ENCODE measurements around the gene BRSK2. TPM values are rescaled to one million over a fixed set of nuclear protein-coding genes. Genes with fewer than 3 reads are reported as not detected.
A peak's percentile ranks its signal among the peaks of the same experiment; 100 is the strongest.
"Not testable (repeated sequence)": the region's sequence is repeated elsewhere in the genome, so short reads cannot be mapped to it uniquely, and the experiment has no call there.

The BRSK2 gene
- total and polyA plus RNA-seq, 12 donors: 0.13 to 2.3 (median 0.44) TPM; not detected in 1

- WGBS, 2 donors: 83 to 88% methylated on average over 28 of the region's 28 CpGs
- intact Hi-C loops (cut with DNase I): no loop called here
Measured at GRCh38 chr11:1346669-1347390, 42.9 kb upstream of the BRSK2 start.

GRCh38 chr11:1347411-1347999 lies 42.2 kb upstream of the BRSK2 start:
- WGBS, 2 donors: 92 to 94% methylated on average over 18 of the region's 18 CpGs
- DNase-seq; intact Hi-C loops (cut with DNase I): not testable (repeated sequence)

More at GRCh38 chr11:1346669-1347390, 42.9 kb upstream of the BRSK2 start:
- Histone ChIP-seq H3K9me3 (no peaks in the 10 kb centered on the region), H3K27me3 (peaks cover 0 to 18% (median 8%) of the 10 kb centered on the region in 7 donors), H3K27ac (no peak overlapping the region), H3K36me3 (no peaks in the 10 kb centered on the region), H3K4me3 (no peak overlapping the region), H3K4me1 (peaks cover 0 to 6% (median 0%) of the 10 kb centered on the region in 9 donors)
- no peak for TF ChIP-seq CTCF (IDR thresholded peaks at IDR 0.05)
- DNase-seq: no peak
- ATAC-seq: peak in 1 of 8 donors; percentile 7

GRCh38 chr11:1348146-1348795 lies 41.5 kb upstream of the BRSK2 start:
- Histone ChIP-seq H3K27me3 (peaks cover 0 to 20% (median 8%) of the 10 kb centered on the region in 7 donors), H3K27ac (no peak overlapping the region), H3K9me3 (no peaks in the 10 kb centered on the region), H3K4me1 (no peaks in the 10 kb centered on the region), H3K36me3 (no peaks in the 10 kb centered on the region), H3K4me3 (no peak overlapping the region)
- TF ChIP-seq CTCF (IDR thresholded peaks at IDR 0.05): no peak
- intact Hi-C loops (cut with DNase I): no loop called here
- WGBS, 2 donors: 88 to 90% methylated on average over 14 of the region's 14 CpGs
- DNase-seq: no peak
- ATAC-seq: no peak

More at GRCh38 chr11:1347411-1347999, 42.2 kb upstream of the BRSK2 start:
- not testable (repeated sequence) for H3K27ac ChIP-seq, H3K4me3 ChIP-seq, H3K9me3 ChIP-seq, H3K36me3 ChIP-seq, H3K4me1 ChIP-seq, ATAC-seq
- H3K27me3 ChIP-seq: peaks cover 0 to 18% (median 8%) of the 10 kb centered on the region in 7 donors

- DNase-seq: no peak
- Histone ChIP-seq H3K27me3 (peaks cover 0 to 26% (median 8%) of the 10 kb centered on the region in 7 donors), H3K4me1 (no peaks in the 10 kb centered on the region), H3K27ac (no peak overlapping the region), H3K9me3 (no peaks in the 10 kb centered on the region), H3K36me3 (no peaks in the 10 kb centered on the region), H3K4me3 (no peak overlapping the region)
- no peak for TF ChIP-seq CTCF (IDR thresholded peaks at IDR 0.05)
- 49 to 53% methylated on average over 25 of the region's 25 CpGs for WGBS, 2 donors
- intact Hi-C loops (cut with DNase I): no loop called here
- ATAC-seq: no peak
Measured at GRCh38 chr11:1348796-1349326, 40.9 kb upstream of the BRSK2 start.

Measured in heart right ventricle (tissue), 16 donors.